HG03520 (cell line): ENCODE results near the gene GABRD.
"Not testable (repeated sequence)": the region's sequence is repeated elsewhere in the genome, so short reads cannot be mapped to it uniquely, and the experiment has no call there.

Source experiments
- ATAC-seq: cut with Tn5 transposase; IDR thresholded peaks from one replicate; pipeline ENCODE4 v1.9.1; 2021; ENCODE audit warnings: mild to moderate bottlenecking, moderate library complexity; ENCODE audit not compliant: unreplicated experiment

GABRD gene

GRCh38 chr1:2019172-2019543, at the start of gene GABRD:
Gene GABRD (plus strand): TSS chr1:2019345. CDS start chr1:2019424, 79 bp downstream.
- no peak for ATAC-seq

DNA sequence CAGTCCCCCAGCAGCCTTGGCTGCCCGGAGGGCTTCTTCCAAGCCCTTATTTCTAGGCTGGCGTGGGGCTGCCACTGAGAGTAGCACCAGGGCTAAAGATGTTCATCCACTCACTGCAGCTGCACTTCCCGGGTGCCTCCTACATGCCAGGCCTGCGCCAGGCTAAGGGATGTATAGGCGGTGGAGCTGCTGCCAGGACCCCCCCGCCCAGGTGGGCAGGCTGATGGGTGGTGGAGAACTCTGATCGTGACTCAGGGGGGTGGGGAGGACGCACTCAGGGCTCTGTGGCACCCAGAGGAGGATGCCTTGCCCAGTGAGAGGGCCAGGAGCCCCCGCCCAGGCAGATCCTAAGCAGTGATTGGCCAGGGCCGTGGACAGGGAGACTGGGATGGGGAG, 49.6 kb upstream of the GABRD start:
- no peak for ATAC-seq

DNA sequence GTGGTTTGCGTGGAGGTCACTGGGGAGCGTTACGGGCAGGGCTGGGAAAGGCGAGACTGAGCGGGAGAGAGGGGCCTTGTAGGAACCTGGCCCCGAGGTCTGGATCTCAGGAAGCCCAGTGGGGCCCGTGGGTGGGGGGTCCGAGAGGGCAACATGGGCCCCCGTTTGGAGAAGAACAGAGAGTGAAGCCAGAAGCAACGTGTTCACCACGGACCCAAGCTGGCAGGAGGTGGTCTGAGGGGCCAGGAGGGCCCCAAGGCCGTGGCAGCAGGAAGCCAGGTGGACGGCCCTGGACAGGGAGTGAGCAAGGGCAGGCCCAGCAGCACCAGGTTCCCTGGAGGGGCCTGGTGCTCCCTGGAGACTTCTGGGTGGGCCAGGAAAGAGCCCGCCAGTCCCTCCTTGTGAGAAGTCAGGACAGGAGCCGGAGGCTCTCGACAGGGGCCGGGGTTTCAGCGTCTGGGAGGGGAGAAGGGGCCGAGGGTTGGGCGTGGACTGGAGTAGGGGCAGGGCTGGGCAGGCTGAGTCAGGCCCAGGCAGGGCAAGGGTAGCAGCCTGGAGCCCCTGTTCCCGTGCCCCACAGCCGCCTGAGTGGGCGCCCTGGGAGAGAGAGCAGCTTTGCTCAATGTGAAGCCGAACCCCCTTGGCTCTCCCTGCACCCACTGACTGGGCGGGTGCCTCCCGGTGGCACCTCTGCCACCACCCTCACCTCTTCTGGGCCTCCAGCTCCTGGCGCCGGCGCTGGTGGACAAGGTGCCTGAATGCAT, 49.0 kb upstream of the GABRD start:
- no peak for ATAC-seq

- ATAC-seq, result no peak
These were observed 48.1 kb upstream of the GABRD start for GRCh38 chr1:1971017-1971416.

DNA sequence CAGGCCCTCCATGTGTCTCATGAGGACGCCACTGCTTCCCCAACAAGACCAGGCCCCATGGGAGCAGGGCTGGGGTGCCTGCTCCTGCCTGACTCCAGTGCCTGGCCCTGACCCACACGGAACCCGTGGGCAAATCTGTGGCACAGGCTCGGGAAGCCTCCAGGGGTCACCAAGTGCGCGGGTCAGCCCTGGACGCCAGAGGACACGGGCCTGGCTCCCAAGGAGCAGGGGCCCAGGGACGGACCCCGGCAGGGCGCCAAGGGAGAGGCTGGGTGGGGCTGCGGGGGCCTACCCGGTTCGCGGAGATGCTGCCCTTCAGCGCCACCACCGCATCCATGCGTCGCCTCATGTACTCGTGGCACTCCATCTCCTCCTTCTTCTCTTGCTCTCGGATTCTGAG, 47.5 kb upstream of the GABRD start:
- no peak for ATAC-seq

- no peak for ATAC-seq
These were observed 46.0 kb upstream of the GABRD start for GRCh38 chr1:1972976-1973715.

DNA sequence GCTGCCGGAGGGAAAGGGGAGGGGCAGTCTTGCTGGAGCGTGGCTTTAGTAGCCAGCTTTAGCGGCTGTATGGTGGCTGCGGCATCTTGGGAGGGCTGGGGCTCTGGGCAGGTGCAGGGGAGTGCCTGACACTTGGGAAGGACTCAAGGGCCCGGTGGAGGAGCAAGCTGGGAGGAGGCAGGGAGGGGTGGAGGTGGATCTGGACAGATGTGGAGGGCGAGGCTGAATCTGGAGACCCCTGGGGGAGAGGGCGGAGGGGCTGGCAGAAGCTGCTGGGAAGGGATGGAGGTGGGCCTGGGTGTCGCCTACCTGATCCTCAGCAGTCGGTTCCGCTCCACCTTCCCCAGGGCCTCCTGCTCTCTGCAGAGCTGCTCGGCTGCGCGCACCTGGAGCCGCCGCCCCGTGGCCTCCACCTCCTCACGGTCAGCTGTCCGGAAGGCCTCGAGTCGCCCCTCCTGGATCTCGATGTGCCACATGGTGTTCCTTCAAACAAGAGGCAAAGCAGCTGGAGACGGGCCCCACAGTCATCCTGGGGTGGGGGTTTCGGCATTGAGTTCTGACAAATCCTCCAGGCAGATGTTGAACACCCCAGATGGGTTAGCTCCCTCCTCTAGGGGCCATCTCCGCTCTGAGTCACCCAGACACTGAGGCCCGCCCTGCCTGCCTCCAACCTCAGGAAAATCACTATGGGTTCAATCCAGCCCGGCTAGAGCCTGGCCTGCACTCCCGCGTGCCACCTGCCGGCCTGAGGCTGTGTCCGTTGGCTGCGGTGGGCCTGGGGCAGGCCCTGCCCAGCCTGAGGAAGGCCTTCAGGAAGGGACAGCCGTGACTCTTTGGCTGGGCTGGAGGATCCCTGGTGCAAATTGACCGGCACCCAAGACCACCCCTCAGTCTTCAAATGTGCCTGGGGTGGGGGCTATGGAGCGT, 45.2 kb upstream of the GABRD start:
- no peak for ATAC-seq

DNA sequence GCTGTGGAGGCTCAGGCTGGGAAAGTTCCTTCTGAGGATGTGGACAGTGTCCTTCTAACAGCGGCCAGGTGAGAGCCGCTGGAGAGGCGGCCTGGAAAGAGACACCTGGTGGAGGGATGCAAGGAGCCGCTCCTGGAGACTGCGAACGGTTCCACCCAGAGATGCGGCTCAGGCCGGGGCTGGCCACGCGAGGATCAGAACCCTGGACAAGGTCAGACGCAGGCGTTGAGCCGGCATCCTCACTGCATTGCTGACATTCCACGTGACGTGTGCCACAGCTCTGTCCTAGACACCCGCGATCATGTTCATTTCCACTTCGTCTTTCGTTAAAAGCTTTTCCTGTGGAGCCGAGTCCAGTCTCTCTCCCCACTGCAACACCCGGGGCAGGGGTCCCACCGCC, 44.3 kb upstream of the GABRD start:
- no peak for ATAC-seq

DNA sequence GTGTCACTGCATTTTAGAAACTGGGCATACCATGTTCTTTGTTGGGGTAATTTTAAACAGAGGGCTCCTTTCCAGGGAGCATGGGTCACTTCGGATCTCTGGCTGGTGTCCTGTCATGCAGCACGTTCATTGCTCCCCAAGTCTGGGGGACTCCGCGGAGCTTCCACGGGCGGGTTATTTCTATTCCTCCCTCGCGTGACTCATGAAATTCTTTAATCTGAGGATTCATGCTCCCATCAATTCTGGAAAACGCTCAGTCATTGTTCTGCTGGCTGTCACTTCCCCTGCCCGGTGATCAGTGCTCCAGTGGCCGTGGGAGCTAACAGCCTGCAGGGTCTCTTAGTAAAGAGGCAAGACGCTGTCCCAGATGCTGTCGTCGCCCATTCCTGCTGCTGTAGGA, 43.6 kb upstream of the GABRD start:
- ATAC-seq, result no peak

- ATAC-seq, result no peak
These were observed 43.1 kb upstream of the GABRD start for GRCh38 chr1:1976031-1976430.

DNA sequence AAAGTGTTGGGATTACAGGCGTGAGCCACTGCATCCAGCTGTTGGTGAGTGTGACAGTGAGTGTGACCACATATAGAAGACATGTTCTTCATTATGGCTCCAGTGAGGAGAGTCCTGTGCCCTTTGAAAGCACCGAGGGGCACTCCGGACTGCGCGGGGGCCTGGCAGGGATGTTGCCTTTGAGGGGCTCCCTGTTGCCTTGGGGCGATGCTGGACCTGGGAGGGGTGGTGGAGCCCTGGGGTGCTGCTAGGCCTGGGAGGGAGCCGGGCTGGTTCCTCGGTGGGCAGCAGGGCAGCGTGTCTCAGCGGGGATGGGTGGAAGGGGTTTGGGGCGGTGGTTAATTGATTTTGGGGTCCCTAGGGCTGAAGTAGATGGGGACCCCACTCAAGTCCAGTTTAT, 41.0 kb upstream of the GABRD start:
- ATAC-seq, result no peak

- not testable (repeated sequence) for ATAC-seq
These were observed 40.3 kb upstream of the GABRD start for GRCh38 chr1:1978690-1979481.

DNA sequence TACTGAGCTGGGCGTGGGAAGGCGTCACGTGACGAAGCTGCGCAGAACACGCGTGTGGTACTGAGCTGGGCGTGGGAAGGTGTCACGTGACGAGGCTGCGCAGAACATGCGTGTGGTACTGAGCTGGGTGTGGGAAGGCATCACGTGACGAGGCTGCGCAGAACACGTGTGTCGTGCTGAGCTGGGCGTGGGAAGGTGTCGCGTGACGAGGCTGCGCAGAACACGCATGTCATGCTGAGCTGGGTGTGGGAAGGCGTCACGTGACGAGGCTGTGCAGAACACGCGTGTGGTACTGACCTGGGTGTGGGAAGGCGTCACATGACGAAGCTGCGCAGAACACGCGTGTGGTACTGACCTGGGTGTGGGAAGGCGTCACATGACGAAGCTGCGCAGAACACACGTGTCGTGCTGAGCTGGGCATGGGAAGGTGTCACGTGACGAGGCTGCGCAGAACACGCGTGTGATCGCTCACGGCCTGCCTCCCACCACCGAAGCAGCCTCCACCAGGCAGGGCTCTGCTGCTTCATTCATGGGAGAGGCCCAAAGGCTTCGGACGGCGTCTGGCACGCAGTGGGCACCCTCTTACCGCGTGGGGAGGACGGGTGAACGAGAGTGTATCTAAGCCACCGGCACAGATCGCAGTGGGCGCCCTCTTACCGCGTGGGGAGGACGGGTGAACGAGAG, 39.5 kb upstream of the GABRD start:
- ATAC-seq, result no peak

GRCh38 chr1:1980467-1981141, 38.5 kb upstream of the GABRD start:
- no peak for ATAC-seq

DNA sequence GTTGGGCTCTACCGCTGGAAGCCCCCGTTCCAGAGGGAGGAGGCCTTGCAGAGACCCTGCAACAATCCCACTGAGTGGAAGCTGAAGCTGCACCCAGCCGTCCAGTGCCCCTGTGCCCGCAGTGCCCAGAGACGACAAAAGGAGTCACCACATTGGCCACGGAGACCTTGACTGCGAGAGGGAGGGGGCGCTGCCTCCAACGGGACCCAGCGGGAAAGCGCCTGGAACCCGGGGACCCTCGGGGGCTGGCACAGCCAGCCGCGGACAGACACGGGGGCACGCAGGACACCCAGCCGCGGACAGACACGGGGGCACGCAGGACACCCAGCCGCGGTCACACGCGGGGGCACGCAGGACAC, 38.0 kb upstream of the GABRD start:
- no peak for ATAC-seq

DNA sequence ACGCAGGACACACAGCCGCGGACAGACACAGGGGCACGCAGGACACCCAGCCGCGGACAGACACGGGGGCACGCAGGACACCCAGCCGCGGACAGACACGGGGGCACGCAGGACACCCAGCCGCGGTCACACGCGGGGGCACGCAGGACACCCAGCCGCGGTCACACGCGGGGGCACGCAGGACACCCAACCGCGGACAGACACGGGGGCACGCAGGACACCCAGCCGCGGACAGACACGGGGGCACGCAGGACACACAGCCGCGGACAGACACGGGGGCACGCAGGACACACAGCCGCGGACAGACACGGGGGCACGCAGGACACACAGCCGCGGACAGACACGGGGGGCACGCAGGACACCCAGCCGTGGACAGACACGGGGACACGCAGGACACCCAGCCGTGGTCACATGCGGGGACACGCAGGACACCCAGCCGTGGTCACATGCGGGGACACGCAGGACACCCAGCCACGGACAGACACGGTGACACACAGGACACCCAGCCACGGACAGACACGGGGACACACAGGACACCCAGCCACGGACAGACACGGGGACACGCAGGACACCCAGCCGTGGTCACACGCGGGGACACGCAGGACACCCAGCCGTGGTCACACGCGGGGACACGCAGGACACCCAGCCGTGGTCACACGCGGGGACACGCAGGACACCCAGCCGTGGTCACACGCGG, 37.4 kb upstream of the GABRD start:
- not testable (repeated sequence) for ATAC-seq

DNA sequence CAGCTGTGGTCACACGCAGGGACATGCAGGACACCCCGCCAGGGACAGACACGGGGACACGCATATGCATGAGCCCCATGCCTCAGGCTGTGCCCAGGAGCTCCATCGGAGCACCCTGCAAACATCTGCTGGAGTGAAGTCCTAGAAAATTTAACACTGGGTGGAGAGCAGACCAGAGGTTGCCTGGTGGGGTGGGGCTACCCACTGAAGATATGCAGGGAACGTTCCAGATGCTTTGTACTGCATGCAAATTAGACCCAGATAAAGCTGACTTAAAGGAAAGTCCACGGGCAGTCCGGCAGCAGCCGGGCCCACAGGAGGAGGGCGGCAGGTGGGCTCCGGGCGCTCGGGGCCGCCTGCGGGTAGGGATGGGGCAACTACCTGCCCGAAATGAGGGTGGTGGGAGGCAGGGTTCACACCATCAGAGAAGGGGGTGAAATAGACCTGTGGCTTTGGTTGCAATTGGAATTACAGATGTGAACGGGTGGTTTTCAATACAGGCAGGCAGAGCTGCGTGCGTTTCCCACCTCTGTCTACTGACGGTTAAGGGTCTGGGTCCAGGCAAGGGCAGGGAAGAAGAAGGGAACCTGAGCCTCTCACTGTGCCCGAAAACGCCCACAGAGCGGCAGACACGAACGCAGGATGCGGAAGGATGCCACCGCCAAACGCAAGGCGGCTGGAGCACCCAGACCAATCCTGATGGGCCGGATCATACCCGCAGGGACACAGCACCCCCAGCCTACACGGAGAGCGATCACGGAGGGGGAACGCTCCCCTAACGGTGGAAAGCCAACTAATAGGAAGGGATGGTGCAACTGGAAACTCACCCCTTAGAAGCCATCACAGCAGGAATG, 36.5 kb upstream of the GABRD start:
- ATAC-seq, result no peak

DNA sequence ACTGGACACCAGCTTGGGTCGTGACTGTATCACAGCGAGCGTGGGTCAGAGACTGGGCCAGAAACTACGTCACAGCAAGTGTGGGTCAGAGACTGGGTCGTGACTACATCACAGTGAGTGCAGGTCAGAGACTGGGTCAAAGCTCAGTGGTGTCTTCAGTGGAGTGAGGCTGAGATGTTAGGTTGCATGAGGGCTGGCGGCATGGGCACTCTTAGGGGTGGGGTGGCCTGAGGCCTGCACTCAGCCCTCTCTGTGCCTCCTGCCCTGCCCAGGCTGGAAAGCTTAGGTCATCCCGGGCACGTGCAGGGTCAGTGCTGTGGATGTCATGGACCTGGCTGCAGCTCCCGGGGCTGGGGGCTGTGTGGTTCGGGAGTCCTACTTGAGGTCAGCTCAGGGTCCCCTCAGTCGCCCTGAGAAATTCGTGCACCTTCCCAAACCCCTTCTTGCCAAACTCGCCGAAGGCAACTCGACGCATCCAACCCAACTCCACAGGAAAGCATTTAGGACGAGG, 34.5 kb upstream of the GABRD start:
- no peak for ATAC-seq
